EL (cell line): ENCODE data around the gene GAS5.
"Not testable (repeated sequence)": the region's sequence is repeated elsewhere in the genome, so short reads cannot be mapped to it uniquely, and the experiment has no call there.

ENCODE experiments used
- DNase-seq: peaks from one replicate; pipeline ENCODE4 v3.0.0-alpha.2; 2016

GAS5 gene

GRCh38 chr1:173868266-173869020, 654 bp upstream of the GAS5 start, which contains the start of gene ZBTB37:
Gene ZBTB37, plus strand, starts transcription at chr1:173868380. Its CDS starts 1,846 bp downstream, at chr1:173870226.
- no peak for DNase-seq

DNA sequence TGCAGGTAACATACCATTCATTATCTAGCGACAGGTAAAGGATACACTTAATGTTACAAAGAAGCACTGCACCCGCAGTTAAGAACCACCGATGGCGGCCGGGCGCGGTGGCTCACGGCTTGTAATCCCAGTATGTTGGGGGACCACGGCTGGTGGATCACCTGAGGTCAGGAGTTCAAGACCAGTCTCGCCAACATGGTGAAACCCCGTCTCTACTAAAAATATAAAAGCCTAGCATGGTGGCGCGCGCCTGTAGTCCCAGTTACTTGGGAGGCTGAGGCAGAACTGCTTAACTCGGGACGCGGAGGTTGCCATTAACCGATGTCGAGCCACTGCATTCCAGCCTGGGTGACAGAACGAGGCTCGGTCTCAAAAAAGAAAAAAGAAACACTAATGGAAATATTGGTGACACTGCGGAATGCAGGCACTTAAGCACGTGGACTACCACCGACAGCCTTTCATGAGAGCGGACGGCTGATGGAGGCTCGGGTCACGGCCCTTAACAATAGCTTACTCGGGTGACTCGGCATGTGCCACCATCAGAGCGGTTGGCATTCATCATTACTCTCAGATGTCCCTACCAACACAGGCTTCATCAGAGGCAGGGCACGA, 542 bp downstream of the GAS5 start:
- DNase-seq, result no peak

DNA sequence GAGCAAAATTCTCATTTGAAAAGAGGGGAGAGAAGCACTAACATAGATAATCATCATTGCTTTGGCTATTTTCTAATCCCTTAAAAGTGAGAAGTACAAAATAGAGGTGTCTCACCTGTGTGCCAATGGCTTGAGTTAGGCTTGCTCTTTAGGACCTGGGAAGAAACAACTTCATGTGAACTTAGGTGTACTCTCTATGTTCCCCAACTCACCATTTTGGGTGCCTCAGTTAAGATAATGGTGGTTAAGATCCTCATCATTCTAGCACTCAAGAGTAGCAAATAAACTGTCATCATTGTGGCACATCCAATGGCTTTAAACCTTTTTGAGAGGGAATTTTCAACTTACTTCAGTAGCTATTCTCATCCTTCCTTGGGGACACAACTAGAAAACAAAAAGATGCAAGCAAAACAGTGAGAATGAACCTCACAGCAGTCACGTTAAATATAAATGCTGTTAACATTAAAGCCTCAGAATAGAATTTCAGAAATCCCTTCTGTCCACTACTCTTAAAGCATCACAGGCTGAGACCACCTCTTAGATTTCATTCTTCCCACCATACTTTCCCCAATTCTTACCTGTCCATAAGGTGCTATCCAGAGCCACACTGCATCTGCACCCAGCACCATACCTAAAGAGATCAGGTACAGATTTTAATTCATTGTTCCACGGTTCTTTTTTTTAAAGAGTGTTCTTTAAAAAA, 1.2 kb downstream of the GAS5 start:
- DNase-seq, result peak; percentile 20

DNA sequence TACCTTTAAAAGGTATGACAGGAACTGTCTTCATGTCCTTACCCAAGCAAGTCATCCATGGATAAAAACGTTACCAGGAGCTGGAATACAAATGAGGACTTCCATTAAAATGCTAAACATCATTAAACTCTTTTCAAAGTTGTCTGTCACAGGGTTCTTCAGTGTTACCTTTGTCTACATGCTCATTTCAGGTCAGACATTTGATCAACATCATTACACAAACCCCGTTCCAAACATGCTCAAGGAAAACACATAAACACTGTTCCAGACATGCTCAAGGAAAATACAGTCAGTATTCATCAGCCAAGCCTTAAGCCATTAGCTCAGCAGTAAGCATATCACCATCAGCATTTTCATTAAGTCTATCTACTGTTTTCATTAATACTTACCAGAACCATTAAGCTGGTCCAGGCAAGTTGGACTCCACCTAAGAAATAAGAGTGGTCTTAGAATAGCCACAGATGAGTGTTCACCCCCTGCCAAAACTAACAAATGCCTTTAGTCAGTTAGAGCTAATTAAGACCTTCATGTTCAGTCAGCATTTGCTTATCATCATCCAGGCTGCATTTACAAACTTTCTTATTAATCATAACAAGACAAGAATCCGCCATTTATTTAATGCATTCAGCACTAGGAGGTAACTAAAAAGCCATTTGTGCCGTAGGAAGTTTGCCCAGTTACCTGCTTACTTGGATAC, 2.2 kb downstream of the GAS5 start:
- DNase-seq, result peak; percentile 25

DNA sequence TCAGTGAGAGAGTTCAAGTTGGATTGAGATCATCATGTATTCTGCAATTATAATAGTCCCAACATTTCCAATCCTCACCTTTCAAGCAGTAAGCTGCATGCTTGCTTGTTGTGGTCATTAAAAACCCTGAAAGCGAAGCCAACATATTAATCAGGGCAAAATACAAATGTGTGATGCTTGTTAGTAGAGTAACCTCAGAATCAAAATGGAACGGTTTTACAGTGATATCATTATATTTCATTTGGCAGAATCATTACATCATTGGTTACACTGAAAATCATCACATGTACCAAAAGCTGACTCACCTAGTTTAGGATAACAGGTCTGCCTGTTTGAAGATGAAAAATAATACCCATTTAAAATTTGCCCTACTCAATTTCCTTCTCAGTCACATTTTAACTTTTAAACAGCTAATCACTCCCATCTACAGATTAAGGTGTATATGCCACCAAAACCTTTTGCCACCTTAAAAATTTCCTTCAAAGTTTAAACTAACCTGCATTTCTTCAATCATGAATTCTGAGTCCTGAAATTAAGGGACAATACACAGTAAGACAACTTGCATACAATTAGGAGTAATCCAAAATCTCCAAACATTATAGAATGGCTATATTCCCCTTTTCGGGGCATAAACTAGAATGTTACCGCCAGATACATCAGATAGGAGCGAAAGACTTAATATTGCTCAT, 3.5 kb downstream of the GAS5 start:
- peak; percentile 21 for DNase-seq

- peak; percentile 50 for DNase-seq
These were observed 4.3 kb downstream of the GAS5 start for GRCh38 chr1:173863224-173864161.

GRCh38 chr1:173862769-173863223, 5.0 kb downstream of the GAS5 start:
- DNase-seq, result peak; percentile 61

GRCh38 chr1:173862146-173862768, 5.5 kb downstream of the GAS5 start:
- DNase-seq, result peak; percentile 60

DNA sequence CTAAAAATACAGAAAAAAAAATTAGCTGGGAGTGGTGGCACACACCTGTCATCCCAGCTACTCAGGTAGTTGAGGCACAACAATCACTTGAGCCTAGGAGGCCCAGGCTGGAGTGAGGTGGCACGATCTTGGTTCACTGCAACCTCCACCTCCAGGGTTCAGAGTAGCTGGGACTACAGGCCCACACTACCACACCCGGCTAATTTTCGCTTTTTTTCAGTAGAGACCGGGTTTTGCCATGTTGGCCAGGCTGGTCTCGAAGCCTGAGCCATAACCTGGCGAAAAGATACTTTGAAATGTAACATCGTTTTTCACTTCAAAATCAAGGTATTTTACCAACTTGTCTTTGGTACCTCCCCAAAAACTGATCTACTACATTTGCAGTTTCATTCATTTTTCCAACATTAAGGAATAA, 6.1 kb downstream of the GAS5 start:
- peak; percentile 53 for DNase-seq

DNA sequence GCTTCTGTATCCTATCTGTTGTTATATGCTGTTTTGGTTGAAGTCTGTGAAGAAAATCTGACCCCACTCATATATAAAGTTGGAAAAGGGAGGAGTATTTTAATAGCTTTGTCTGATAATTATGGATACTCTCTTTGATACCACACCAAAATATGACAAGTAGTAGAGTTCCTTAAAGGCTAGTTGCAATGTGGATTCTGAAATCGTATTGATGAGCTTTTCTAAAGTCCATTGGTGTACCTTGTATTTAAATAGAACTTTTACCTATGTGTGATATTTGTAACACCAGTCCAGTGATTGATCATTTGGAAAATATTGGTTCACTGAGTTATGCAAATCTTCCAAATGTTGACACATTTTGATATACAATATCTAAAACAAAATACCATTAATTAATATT, 7.7 kb downstream of the GAS5 start:
- no peak for DNase-seq

DNA sequence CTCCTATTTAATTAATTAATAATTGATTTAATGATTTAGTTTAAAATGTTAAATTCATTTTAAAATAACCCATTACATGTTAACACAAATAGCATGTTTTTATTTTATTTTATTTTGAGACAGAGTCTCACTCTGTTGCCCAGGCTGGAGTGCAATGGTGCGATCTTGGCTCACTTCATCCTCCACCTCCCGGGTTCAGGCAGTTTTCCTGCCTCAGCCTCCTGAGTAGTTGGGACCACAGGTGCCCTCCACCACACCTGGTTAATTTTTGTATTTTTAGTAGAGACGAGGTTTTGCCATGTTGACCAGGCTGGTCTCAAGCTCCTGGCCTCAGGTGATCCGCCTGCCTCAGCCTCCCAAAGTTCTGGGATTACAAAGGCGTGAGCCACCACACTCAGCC, 8.2 kb downstream of the GAS5 start:
- not testable (repeated sequence) for DNase-seq

GRCh38 chr1:173857363-173857917, 10.3 kb downstream of the GAS5 start:
- no peak for DNase-seq

DNA sequence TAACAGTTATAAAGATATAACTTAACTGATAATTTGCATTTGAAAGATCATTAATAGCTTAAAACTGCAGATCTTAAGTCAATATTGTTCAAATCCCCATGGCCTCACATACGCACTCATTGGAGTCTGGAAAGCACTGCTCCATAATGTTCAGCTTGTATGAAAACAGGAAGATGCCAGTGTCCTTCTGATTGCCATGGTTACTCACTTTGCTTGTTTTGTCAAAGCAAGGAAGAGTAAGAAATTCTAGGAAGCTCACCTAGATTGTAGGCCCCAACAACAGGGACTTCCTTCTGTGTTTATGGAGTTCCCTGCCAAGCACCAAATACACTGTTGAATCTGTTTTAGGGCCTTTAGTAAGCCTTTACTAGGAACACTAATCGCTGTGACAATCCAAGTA, 10.9 kb downstream of the GAS5 start:
- no peak for DNase-seq

DNA sequence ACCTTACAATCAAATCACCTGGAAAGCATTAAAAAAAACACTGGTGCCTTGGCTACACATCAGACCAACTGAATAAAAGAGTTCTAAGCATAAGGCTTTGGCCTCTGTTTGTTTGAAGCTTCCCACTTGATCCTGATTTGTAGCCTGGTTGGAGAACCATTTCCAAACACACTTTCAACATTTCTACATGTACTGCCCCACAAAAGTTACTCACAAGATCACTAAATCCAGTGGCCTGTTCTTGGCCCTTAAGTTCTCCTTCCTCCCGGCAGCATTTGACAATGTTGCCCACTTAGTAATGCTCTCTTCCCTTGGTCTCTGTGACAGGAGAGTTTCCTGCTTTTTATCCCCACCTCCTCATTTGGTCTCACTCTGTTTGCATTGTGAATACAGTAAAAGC, 11.8 kb downstream of the GAS5 start:
- DNase-seq, result no peak

DNA sequence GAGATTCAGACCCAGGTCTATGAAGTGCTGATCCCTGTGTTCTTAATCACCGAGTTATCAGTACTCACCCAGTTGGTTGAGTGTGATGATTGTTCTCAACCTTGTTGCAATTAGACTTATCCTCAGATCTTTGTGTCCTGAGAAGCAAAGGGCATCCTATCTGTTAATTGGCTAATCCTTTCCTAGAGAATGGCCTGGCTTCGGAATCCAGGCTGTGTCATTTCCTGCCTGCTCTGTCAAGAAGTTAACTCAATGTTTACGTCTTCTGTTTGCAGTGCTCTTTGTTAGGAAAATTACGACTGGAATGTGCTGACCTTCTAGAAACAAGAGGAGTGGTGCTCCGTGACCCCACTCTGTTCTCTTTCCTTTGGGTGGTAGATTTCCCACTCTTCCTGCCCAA, 14.7 kb downstream of the GAS5 start:
- DNase-seq, result peak; percentile 78

DNA sequence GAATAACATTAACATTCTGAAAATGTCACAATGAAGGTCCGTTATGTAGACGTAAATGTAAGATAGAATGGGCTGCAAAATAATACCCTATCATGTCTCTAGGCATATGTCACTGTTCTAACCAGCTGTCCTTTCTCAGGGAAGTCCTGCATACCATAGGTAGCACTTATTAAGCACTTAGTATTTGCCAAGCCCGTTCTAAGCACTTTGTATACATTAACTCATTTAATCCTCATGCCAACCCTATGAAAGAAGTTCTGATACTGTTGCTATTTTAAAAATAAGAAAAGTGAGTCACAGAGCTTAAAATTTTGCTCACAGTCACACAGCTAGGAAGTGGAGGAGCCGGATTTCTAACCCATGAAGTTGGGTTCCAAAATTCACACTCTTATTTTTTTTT, 15.7 kb downstream of the GAS5 start:
- DNase-seq, result no peak

DNA sequence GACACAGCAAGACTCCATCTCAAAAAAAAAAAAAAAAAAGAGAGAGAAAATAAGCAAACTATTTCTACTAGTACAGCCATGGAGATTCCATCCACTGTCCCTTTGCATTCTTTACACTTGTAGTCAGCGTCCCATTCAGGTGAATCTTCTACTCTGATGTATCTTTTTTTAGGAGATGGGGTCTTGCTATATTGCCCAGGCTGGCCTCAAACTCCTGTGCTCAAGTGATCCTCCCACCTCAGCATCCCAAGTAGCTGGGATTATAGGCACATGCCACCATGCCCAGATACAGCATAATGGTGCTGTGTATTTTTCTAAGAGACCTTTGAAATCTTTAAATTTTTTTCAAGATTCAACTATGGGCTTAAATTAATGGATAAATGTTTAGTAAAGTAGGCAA, 35.0 kb downstream of the GAS5 start:
- no peak for DNase-seq

GRCh38 chr1:173827611-173828010, 40.2 kb downstream of the GAS5 start:
- DNase-seq, result no peak

DNA sequence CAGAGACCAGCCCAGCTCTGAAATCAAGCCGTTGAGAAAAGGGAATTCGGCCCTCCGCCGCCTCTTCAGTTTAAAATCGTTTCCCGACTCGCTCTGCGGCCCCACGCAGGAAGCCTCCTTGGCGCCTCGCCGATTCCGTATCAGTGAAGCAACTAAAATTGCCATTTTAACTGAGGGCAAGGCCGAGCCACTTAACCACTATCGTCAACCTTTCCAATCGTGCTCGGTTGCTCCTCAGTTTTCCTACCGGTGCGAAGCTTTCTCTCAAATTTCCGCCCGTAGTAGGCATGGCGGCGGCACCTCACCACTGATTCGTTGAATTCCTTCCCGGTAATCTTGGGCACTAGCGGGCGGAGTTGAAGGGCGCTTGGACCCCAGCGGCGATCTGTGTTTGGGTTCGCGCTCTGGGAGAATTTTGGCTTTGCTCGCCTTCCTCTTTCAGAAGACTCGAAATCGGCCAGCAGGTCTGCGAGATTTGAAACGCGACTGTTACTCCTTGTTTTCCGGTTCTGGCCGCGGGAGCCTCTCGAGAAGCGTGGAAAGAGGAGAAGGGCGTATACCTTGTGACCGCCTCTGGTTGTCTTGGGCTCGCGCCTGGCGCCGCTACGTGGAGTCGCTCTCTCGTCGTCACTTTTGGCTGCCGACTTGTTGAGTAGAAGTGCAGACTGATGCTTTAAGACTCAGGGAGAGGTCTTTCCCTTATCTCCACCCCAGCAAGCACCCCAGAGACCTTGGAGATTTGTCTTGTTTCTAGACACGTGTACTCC, 43.3 kb downstream of the GAS5 start, which contains the start of the genes CENPL and DARS2:
Gene CENPL, minus strand, starts transcription at position 569 of the 767 bp plus-strand sequence. CDS start 13,584 bp downstream, outside the sequence.
Gene DARS2, plus strand, starts transcription at position 359 of the 767 bp plus-strand sequence. CDS start 557 bp downstream, outside the sequence.
- peak; percentile 98 for DNase-seq
